ENCODE results near the gene KLK2. TPM values are rescaled to one million over a fixed set of nuclear protein-coding genes. Genes with fewer than 3 reads are reported as not detected.

Gene KLK2
- total RNA-seq, result not detected in 3 replicates
- long read RNA-seq, result 0 reads

GRCh38 chr19:50873056-50873455, at the start of gene KLK2:
TSS of gene KLK2 (plus strand) at chr19:50873439. CDS start at chr19:50873474, 35 bp downstream.
- H3K4me1 Mint-ChIP-seq (ENCODE audit: low read depth), result no peaks in the 10 kb centered on the region
- no peaks in the 10 kb centered on the region for H3K9me3 Mint-ChIP-seq (ENCODE audit: low read depth)
- no peaks in the 10 kb centered on the region for H3K36me3 Mint-ChIP-seq (ENCODE audit: low read depth)
- H3K27me3 Mint-ChIP-seq (ENCODE audit: low read depth), result peaks cover 16% of the 10 kb centered on the region
- no peak within 1 kb of the TSS for H3K27ac Mint-ChIP-seq (ENCODE audit: unreplicated experiment)
- TF ChIP-seq CTCF (IDR thresholded peaks at IDR 0.05), result no peak
- DNase-seq (ENCODE audit: low spot score), result no peak
- no peak within 1 kb of the TSS for H3K4me3 Mint-ChIP-seq (ENCODE audit: unreplicated experiment)

GRCh38 chr19:50826492-50827240, 46.6 kb upstream of the KLK2 start:
- peak; percentile 84 for DNase-seq (ENCODE audit: low spot score)
- Mint-ChIP-seq H3K36me3 (ENCODE audit: low read depth) (no peaks in the 10 kb centered on the region), H3K9me3 (ENCODE audit: low read depth) (no peaks in the 10 kb centered on the region), H3K27me3 (ENCODE audit: low read depth) (peaks cover 39% of the 10 kb centered on the region), H3K4me1 (ENCODE audit: low read depth) (no peaks in the 10 kb centered on the region), H3K4me3 (ENCODE audit: unreplicated experiment) (no peak overlapping the region), H3K27ac (ENCODE audit: unreplicated experiment) (no peak overlapping the region)
- no peak for TF ChIP-seq CTCF (IDR thresholded peaks at IDR 0.05)

- no peaks in the 10 kb centered on the region for H3K9me3 Mint-ChIP-seq (ENCODE audit: low read depth)
- H3K36me3 Mint-ChIP-seq (ENCODE audit: low read depth), result no peaks in the 10 kb centered on the region
- no peaks in the 10 kb centered on the region for H3K4me1 Mint-ChIP-seq (ENCODE audit: low read depth)
- H3K4me3 Mint-ChIP-seq (ENCODE audit: unreplicated experiment), result no peak overlapping the region
- DNase-seq (ENCODE audit: low spot score), result peak; percentile 65
- H3K27ac Mint-ChIP-seq (ENCODE audit: unreplicated experiment), result no peak overlapping the region
- H3K27me3 Mint-ChIP-seq (ENCODE audit: low read depth), result peaks cover 31% of the 10 kb centered on the region
- no peak for TF ChIP-seq CTCF (IDR thresholded peaks at IDR 0.05)
Measured at GRCh38 chr19:50827476-50827875, 45.8 kb upstream of the KLK2 start.

- no peaks in the 10 kb centered on the region for H3K9me3 Mint-ChIP-seq (ENCODE audit: low read depth)
- H3K4me3 Mint-ChIP-seq (ENCODE audit: unreplicated experiment), result no peak overlapping the region
- TF ChIP-seq CTCF (IDR thresholded peaks at IDR 0.05), result no peak
- no peaks in the 10 kb centered on the region for H3K4me1 Mint-ChIP-seq (ENCODE audit: low read depth)
- peak; percentile 28 for DNase-seq (ENCODE audit: low spot score)
- H3K27me3 Mint-ChIP-seq (ENCODE audit: low read depth), result peaks cover 19% of the 10 kb centered on the region
- no peak overlapping the region for H3K27ac Mint-ChIP-seq (ENCODE audit: unreplicated experiment)
- H3K36me3 Mint-ChIP-seq (ENCODE audit: low read depth), result no peaks in the 10 kb centered on the region
Measured at GRCh38 chr19:50829801-50830200, 43.4 kb upstream of the KLK2 start.

GRCh38 chr19:50830266-50831025, 42.8 kb upstream of the KLK2 start:
- peak; percentile 85 for DNase-seq (ENCODE audit: low spot score)
- Mint-ChIP-seq H3K4me3 (ENCODE audit: unreplicated experiment) (no peak overlapping the region), H3K36me3 (ENCODE audit: low read depth) (no peaks in the 10 kb centered on the region), H3K27ac (ENCODE audit: unreplicated experiment) (no peak overlapping the region), H3K27me3 (ENCODE audit: low read depth) (peaks cover 16% of the 10 kb centered on the region), H3K9me3 (ENCODE audit: low read depth) (no peaks in the 10 kb centered on the region), H3K4me1 (ENCODE audit: low read depth) (peaks cover 3% of the 10 kb centered on the region)
- no peak for TF ChIP-seq CTCF (IDR thresholded peaks at IDR 0.05)

All from chondrocyte (in vitro differentiated cells).